T-helper 2 cell treated with Interferon-gamma antibody and Interleukin-4, amounts not matched to agents 100 ng/mL and 5 ng/mL, for 36 hours (primary cell): ENCODE measurements around the gene NBPF12. TPM values are rescaled to one million over a fixed set of nuclear protein-coding genes. Genes with fewer than 3 reads are reported as not detected.
"Not testable (repeated sequence)": the region's sequence is repeated elsewhere in the genome, so short reads cannot be mapped to it uniquely, and the experiment has no call there.

ENCODE experiments used
- intact Hi-C: fragments of 100-400 bp; cut with micrococcal nuclease; formaldehyde crosslinking; loops from one replicate; pipeline ENCODE4 v1.15.1; 2023
- total RNA-seq: library from RNA; stranded (reverse); gene quantifications from 2 replicates; pipeline ENCODE4 v1.2.3, GENCODE V29; 2022

Gene NBPF12
- total RNA-seq = 17.3 and 18.6 TPM in 2 replicates

DNA sequence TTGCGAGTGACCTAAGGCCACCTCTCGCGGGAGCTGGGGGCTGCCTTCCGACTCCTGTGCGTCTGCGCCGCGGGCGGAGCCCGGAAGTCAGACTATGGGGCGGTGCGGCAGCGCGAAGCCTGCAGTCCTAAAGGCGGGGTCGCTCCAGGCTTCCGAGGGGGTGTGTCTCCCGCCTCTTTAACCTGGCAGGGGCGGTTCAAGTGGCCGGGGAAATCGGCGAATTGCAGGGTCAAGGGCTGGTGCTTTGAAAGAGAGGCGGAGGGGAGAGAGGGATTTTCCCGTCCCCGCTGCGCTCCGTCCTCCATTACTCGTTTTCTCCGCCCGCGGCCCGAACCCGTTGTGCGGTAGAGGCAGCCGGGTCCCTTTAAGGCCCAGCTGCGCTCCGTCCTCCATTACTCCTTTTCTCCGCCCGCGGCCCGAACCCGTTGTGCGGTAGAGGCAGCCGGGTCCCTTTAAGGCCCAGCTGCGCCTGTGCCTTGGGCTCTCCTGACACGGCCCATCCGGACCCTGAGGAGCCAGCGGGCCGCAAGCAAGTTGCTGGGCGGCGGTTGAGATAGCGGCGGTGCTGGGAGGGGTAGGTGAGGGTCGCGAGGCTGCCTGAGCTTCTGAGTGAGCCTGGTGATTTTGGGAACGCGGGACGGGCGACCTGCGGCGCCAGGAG is at the start of gene NBPF12:
Gene NBPF12 (plus strand): TSS at position 83 of the 661 bp plus-strand sequence. CDS start 21,820 bp downstream, outside the sequence.
- intact Hi-C loops = not testable (repeated sequence)

DNA sequence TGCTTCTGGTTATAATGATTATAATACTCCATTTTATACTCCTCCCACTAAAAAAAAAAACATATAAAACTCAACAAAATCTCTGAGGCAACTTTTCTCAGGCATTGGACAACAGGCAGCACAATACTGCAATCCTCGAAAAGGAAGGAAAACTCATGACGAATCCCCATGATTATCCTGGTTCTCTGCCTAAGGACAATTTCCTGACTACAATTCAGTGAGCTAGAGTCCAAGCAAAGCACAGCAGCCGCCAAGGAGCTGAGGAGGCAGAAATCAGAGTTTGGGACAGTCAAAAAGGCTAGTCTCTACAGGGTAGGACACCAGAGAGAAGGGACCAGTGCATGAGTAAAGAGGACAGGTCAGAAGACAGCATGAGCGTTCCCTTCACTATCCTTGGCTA is 46.8 kb upstream of the NBPF12 start:
- intact Hi-C loops = not testable (repeated sequence)

DNA sequence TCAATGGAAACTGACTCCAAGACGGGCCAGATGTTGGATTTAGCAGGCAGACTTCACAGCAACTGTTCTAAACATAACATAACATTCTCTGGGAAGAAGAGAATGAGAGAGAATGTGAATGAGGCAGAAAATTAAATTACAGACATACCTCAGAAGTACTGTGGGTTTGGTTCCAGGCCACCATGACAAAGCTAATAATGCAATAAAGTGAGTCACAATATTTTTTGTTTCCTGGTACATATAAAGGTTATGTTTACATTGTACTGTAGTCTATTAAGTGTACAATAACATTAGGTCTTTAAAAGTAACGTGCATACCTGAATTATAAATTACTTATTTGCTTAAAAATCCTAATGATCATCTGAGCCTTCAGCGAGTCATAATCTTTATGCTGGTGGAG is 45.8 kb upstream of the NBPF12 start:
- intact Hi-C loops = not testable (repeated sequence)

DNA sequence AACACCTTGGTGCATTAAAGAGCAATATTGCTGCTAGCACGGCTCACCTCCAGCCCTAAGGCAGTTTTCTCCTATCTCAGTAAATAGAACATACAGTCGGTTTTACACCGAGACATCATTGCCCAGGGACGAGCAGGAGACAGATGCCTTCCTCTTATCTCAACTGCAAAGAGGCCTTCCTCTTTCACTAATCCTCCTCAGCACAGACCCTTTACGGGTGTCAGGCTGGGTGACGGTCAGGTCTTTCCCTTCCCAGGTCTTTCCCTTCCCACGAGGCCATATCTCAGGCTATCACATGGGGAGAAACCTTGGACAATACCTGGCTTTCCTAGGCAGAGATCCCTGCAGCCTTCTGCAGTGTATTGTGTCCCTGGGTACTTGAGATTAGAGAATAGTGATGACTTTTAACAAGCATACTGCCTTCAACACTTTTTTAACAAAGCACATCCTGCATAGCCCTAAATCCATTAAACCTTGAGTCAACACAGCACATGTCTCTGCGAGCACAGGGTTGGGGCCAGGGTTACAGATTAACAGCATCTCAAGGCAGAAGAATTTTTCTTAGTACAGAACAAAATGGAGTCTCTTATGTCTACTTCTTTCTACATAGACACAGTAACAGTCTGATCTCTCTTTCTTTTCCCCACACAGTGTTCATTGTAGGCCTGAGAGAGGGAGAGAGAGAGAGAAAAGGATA is 30.4 kb upstream of the NBPF12 start:
- intact Hi-C loops = not testable (repeated sequence)

- intact Hi-C loops = not testable (repeated sequence)
These were observed 25.1 kb upstream of the NBPF12 start for GRCh38 chr1:146912975-146913374.

DNA sequence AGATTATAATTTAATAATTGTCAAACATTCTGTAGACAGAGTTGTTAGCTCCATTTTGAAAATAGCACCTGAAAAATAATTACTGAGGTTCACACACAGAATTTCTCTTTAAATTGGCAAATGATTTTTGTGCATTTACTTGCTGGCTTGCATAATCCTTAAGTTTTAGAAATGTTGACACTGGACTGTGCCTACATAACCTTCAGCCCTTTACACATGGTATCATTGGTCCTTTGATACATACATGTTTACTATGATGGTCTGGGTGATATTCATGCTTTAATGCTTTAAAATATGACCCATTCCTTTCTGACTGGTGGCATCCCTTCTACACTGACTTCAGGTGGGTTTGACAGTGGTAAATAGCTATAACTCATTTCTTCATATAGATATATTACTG is 17.3 kb upstream of the NBPF12 start:
- intact Hi-C loops = not testable (repeated sequence)

- intact Hi-C loops = not testable (repeated sequence)
These were observed 15.5 kb upstream of the NBPF12 start for GRCh38 chr1:146922614-146923013.

GRCh38 chr1:146924106-146924505 is 14.0 kb upstream of the NBPF12 start:
- intact Hi-C loops = not testable (repeated sequence)

- intact Hi-C loops = not testable (repeated sequence)
These were observed 11.7 kb upstream of the NBPF12 start for GRCh38 chr1:146926413-146926812.

DNA sequence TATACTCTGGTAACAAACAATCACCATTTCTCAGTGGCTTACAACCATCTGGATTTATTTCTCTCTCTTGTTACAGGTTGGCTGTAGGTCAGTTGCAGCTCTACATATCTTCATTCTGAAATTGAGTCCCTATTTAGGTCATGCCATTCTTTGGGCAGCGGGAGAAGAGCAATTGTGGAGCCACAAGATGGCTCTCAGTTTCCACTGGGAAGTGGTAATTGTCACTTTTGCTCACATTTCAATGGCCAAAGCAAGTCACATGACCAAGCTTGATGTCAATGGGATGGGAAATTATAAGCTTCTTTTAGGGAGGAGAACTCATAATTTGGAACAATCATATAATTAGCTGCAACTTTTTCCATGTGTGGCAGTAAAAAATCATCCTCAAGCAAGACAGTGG is 7.9 kb upstream of the NBPF12 start:
- intact Hi-C loops = not testable (repeated sequence)

DNA sequence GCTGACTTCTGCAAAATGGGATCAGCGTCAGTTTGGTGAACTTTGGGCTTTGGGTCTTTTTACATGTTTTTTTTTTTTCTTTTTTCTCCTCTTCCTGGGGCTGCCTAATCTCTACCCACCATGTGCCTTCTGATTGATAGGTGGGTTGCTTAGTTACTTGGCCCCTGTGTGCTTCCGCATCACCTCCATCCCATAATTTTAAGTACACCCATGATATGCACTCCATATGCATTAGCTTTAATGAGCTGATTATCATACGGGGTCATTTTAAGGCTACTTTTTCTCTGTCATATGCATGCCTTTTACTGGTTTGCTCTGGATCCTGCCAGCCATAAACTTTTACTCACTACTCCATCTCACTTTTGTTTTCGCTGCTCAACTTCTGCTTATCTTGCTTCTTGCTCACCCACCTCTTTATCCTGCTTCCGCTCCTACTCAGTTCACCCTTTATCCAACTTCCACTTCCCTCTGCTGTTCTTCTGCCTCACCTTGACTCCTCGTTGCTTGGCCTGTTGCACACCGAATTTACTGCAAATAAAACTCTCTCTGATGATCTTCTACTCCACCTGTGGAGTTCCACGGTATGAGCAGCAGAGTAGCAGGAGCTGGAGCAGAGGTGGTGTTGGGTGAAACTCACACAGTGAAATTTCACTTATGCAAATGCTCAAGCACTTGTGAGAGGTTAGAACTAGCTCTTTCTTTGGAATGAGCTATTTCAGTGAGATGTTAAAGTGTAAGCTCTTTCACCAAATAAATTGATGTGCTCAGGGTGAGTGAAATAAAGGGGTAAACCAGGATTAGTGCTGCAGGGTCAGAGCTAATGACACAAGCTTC is 3.5 kb upstream of the NBPF12 start:
- intact Hi-C loops = not testable (repeated sequence)

GRCh38 chr1:146937462-146937861 is 662 bp upstream of the NBPF12 start:
- intact Hi-C loops = not testable (repeated sequence)

DNA sequence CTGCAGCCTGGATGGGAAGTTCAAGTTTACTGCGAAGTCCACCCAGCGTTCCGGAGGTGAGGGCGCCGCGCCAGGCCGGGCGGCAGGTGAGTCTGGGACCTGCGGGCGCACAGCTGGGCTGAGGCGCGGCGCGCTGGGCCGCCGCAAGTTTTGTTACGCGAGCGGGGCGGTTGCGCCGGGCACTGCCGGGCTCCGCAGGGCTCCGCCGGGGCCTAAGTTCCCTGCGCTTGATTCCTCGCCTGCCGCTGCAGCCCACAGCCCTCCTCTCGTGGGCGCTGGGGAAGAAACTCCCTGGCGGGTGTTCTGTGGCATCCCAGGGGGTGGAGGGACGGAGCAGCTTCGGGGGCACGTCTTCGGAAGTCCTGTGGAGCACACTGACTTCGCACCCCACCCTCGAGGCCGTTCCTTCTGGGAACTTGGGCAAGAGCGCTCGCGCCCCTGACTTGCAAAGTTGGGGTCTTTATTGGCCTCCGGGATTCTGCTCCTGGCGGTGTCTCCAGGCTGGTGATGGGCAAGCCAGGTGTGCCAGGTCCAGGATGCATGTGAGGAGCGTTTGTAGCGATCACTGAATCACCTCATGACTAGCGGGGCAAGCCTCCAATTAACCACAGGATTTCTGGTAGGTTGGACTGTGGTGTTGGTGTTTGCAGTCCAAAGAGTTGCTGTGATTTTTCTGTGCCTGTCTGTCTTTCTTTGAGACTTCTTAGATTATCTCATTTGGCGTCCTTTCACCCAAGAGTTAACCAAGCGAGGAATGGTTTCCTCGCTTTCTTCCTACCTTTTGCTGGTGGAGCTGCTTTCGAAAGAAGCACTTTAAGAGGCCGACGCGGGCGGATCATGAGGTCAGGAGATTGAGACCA is 1.0 kb downstream of the NBPF12 start:
- intact Hi-C loops = not testable (repeated sequence)

- intact Hi-C loops = not testable (repeated sequence)
These were observed 2.2 kb downstream of the NBPF12 start for GRCh38 chr1:146940293-146940692.

- intact Hi-C loops = not testable (repeated sequence)
These were observed 5.3 kb downstream of the NBPF12 start for GRCh38 chr1:146943342-146943886.

DNA sequence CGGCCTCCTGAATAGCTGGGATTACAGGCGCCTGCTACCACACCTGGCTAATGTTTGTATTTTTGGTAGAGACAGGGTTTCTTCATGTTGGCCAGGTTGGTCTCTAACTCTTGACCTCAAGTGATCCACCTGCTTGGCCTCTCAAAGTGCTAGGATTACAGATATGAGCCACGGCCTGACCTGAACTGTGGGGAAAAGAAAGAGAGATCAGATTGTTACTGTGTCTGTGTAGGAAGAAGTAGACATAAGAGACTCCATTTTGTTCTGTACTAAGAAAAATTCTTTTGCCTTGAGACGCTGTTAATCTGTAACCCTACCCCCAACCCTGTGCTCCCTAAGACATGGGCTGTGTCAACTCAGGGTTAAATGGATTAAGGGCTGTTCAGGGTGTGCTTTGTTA is 10.0 kb downstream of the NBPF12 start:
- intact Hi-C loops = not testable (repeated sequence)

GRCh38 chr1:146964340-146964739 is 26.2 kb downstream of the NBPF12 start:
- intact Hi-C loops = not testable (repeated sequence)

DNA sequence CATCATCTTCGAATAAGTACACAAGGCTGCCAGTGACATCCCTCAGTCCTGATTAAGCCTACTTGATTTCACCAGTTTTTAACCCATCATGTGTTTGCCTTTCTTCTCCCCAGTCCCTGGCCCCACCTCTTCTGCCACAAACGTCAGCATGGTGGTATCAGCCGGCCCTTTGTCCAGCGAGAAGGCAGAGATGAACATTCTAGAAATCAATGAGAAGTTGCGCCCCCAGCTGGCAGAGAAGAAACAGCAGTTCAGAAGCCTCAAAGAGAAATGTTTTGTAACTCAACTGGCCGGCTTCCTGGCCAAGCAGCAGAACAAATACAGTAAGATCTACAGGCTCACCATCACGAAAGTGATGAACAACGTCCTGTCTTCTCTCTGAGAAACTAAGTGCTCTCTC is 28.2 kb downstream of the NBPF12 start:
- intact Hi-C loops = not testable (repeated sequence)

DNA sequence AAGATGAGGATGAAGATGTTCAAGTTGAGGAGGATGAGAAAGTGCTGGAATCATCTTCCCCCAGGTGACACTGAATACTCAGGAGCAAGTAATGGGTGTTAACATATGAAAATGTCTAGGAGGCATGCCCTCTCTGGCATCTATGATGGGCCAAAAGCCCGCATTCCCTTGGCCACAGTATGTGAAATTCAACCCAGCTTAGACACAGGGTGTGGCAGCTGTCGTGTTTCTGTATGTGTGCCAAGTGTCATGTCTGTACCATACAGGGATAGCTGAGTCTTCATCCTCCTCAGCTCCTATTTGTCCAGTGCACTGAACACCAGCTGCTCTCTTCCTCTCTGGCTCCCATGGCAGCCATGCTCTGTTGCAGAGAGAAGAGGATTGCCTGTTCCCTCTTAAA is 32.5 kb downstream of the NBPF12 start:
- intact Hi-C loops = not testable (repeated sequence)

DNA sequence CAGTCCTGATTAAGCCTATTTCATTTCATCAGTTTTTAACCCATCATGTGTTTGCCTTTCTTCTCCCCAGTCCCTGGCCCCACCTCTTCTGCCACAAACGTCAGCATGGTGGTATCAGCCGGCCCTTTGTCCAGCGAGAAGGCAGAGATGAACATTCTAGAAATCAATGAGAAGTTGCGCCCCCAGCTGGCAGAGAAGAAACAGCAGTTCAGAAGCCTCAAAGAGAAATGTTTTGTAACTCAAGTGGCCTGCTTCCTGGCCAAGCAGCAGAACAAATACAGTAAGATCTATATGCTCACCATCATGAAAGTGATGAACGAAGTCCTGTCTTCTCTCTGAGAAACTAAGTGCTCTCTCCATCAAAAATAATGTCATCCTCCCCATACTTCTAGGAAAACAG is 34.6 kb downstream of the NBPF12 start:
- intact Hi-C loops = not testable (repeated sequence)

- intact Hi-C loops = not testable (repeated sequence)
These were observed 47.7 kb downstream of the NBPF12 start for GRCh38 chr1:146985855-146986254.
